ENCODE data around the gene LFNG.

The LFNG gene

GRCh38 chr7:2483494-2483893, 36.1 kb upstream of the LFNG start:
- no peak for DNase-seq (ENCODE audit: low spot score)

GRCh38 chr7:2484868-2485267, 34.7 kb upstream of the LFNG start:
- no peak for DNase-seq (ENCODE audit: low spot score)

DNA sequence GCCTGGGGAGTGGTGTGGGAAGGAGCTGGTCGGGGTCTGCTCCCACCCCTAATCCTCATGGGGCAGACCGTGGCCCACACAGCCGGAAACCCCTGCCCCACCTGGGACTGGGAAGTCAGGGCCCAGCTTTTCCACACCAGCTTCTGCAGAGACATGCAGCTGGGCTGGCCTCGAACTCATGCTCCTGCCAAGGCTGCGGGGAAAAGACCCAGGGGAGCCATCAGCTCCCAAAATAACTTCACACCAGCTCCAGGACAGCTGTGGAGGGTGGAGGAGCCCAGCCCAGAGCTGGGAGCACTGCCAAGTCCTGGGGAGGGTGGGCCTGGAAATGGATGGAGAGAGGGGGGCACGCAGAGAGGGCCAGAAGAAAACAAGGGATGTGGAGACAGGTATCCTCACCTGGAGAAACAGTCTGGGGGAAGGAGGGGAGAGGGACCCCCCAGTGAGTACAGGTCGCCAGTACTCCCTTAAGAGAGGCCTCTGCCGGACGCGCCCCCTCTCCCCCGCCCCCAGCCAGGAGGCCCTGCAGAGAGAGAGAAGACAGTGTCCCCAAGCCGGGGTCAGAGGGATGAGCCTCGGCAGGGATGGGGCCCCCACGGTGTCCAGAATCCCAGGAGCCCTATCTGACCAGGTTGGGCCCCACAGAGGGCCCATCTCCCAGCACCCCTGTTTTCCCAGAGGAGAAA, 31.8 kb upstream of the LFNG start:
- no peak for DNase-seq (ENCODE audit: low spot score)

DNA sequence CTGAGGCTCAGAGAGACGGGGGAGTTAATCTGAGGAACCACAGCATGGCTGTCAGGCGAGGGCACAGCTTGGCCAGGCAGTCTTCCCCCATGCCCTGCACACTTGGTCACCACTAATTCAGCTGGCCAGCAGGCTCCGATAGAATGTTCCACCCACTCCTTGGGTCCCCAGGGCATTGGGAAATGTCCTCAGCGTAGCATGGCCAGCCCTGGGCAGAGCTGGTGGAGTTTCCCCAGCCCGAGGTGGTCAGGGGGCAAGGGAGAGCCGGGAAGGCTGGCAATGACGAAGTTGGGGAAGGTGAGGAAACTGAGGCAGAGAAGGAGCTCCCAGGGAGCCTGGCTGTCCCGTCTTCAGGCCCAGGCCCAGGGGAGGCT, 31.3 kb upstream of the LFNG start:
- no peak for DNase-seq (ENCODE audit: low spot score)

- DNase-seq (ENCODE audit: low spot score): no peak
Observed at GRCh38 chr7:2488681-2489080, 30.9 kb upstream of the LFNG start.

GRCh38 chr7:2490181-2490651, 29.4 kb upstream of the LFNG start:
- no peak for DNase-seq (ENCODE audit: low spot score)

DNA sequence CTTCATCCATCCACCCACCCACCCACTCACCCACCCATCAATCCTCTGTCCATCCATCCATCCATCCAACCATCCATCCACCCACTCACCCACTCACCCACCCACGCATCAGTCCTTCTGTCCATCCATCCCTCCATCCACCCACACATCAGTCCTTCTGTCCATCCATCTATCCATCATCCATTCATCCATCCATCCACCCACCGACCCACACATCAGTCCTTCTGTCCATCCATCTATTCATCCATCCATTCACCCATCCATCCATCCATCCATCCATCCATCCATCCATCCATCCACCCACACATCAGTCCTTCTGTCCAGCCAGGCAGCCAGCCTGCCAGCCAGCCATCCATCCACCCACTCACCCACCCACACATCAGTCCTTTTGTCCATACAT, 27.5 kb upstream of the LFNG start:
- no peak for DNase-seq (ENCODE audit: low spot score)

DNA sequence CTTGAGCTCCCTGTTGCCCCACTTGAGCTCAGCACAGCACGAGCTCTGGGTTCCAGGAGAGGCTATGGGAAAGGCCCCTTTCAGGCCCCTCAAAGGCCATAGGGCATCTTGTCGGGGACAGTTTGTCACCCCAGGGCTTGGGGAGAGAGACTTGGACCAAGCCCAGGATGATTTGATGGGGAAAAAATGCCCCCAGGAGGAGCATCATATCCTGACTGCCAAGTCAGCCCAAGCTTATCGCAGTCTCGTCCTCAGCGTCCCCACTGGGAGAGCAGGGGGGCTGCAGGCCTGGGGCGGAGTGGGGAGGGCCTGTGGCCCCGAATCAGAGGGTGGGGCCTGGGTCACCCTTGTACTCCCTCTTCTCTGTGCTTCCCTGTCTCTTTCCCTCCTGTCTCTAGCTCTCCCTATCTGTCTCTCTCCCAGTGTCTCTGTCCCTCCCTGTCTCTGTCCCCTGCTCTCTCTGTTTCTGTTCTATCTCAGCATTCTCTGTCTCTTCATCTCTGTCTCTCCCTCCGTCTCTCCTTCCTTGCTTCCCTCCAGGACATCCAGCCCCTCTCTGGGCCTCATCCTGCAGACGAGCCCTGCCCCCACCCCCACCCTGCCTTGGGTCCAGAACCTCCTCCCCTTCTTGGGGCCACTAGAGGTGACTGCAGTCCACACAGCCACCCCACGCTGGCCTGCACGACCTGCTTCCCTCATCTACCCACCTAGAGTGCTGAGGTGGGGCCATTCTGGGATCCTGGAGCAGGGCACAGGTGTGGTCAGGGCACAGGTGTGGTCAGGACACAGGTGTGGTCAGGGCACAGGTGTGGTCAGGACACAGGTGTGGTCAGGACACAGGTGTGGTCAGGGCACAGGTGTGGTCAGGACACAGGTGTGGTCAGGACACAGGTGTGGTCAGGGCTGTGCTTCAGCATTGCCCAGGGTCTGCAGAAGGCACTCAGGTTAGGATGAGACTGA, 26.1 kb upstream of the LFNG start:
- DNase-seq (ENCODE audit: low spot score): no peak

DNA sequence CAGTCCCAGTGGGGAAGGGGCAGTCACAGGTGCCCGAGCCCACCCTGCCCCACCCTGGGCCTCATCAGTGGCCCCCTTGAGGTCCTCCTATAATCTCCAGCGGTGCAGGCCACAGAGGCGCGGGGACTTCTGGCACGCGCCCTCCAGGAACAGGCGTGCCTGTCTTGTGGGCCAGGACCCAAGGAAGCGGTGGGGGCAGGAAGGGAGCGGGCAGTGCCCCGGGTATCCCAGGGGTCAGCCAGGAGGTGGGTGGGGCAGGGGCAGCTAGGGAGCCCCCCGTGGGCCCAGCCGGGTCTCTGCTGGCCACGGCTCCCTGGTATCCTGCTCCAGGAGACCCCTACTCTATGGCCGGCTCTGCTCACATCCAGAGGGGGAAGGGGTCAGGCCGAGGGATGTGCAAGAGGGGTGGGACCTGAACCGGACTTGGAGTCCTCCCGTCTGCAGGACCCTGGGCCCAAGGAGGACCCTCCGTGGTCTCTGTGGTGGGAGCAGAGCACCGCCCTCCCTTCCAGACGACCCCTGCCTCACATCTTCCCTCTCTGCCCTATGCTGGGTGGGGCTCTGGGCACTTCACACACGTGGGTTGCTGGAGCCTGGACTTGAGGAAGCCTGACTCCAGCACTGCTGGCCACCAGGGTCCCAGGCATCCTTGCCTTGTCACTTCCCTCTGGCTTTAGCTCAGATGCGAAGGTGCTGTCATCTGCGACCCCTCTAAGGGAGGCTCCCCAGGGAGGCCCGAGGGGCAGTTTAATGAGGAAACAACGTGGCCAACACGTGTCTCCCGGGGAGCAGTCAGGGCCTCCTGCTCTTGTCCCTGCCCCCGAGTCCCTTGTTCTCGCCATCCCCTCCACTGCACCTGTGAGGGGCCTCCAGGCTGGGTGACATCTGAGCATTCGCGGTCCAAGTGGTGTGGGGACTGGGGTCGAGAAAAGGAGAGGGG, 25.1 kb upstream of the LFNG start:
- no peak for DNase-seq (ENCODE audit: low spot score)

- no peak for DNase-seq (ENCODE audit: low spot score)
Observed at GRCh38 chr7:2495418-2496299, 23.9 kb upstream of the LFNG start.

DNA sequence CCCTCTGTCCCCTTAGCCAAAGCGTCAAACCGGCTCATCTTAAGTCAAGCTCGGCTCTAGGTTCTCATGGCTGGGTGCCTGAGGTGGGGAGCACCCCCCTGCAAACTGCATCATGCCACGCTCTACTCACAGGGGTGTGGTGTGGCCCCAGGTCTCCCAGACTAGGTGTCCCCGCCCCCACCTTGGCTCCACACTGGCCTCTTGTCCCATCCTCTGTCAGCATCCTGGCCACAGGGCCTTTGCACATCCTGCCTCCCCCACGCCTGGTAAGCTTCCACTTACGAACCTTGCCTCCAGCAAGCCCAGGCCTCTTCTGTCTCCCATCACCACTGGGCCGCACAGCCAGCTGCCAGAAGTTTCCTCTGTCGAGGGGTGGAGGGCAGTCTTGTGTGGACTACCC, 23.2 kb upstream of the LFNG start:
- no peak for DNase-seq (ENCODE audit: low spot score)

DNA sequence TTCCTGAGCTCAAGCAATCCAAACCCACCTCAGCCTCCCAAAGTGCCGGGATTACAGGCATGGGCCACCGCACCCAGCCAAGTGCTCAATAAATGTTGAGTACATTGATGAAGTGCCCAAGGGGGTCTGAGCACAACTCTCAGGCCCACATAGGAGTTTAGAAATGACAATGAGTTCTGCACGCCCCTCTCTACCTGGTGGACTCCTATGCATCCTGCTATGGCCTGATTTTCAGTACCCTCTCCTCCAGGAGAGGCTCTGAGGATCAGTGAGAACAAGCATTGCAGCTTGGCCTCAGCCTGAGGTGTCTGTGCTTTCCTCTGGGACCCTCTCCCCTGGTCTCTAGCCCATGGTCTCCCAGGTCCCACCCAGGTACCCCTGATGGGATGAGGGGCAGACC, 22.5 kb upstream of the LFNG start:
- DNase-seq (ENCODE audit: low spot score): no peak

DNA sequence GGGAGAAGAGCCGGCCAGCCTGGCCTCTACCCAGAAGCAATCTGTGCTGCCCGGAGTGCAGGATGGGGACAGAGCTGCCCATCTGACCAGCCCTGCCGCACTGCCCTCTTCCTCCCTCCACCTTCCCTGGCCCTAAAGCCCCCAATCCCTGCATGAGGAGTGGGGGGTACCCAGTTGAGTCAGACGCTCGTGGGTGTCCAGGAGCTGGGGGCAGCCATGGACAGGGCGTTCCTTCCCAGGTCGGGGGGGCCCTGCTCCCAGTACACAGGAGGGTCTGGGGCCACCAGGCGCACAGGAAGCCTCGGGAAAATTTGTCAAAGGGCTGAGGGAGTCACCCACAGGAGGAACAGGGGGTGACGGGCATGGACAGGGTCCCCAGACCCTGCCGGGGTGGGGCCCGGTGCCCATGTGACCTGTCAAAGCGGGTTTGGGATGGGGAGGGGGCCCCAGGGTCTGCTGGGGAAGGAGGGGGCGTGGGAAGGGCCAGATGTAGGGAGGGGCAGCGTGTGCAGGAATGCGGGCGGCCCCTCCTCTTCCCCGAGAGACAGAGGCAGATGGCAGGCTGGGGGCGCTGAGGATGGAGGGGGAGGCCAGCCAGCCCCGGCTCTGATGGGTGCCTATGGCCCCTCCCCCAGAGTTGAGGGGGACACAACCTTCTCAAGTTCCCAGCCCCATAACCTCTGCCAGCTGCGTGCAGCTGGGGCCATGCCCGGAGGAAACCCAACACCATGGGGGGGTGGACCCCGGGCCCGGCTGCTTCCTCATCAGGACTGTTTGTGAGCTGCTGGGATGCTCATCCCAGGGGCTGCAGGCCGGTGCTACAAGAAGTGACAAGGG, 21.9 kb upstream of the LFNG start:
- no peak for DNase-seq (ENCODE audit: low spot score)

GRCh38 chr7:2498708-2499107, 20.9 kb upstream of the LFNG start:
- DNase-seq (ENCODE audit: low spot score): no peak

DNA sequence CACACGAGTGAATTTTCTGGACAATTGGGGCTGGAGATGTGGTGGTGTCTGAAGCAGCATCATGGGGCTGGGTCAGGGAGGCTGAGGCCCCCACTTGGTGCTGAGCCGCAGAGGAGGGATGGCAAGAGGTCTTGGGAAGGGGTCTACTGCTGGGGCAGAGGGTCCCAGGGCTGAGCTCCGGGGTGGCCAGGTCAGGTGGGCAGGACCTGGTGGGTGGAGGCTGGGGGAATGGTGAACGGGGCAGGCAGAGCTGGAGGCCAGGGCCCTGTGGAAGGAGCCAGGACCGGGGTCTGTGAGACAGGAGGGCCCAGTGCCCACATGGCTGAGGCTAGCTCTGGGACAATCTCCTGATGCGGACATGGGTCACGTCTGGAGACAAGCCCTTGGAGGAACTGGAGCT, 20.4 kb upstream of the LFNG start:
- DNase-seq (ENCODE audit: low spot score): no peak

- DNase-seq (ENCODE audit: low spot score): no peak
Observed at GRCh38 chr7:2499719-2500430, 19.7 kb upstream of the LFNG start.

GRCh38 chr7:2500701-2501100, 18.9 kb upstream of the LFNG start:
- no peak for DNase-seq (ENCODE audit: low spot score)

GRCh38 chr7:2501947-2502646, 17.5 kb upstream of the LFNG start:
- no peak for DNase-seq (ENCODE audit: low spot score)

- no peak for DNase-seq (ENCODE audit: low spot score)
Observed at GRCh38 chr7:2502647-2502966, 17.0 kb upstream of the LFNG start.

Measured in kidney tubule cell (primary cell).